NOMO-1 treated with dmso at 0.1 percent for 144 hours (cell line): ENCODE measurements around the gene METTL23.

ENCODE experiments used
- DNase-seq: peaks from one replicate; lab custom pipeline; 2025; ENCODE audit not compliant: unreplicated experiment; lab: John Stamatoyannopoulos, UW

The METTL23 gene

GRCh38 chr17:76726776-76727718, at the start of gene METTL23:
TSS of gene METTL23 (plus strand) at chr17:76726839. CDS start at chr17:76729711, 2,872 bp downstream.
- DNase-seq = peak; percentile 32

- DNase-seq = no peak
Measured at GRCh38 chr17:76677406-76677805, 49.2 kb upstream of the METTL23 start.

- DNase-seq = no peak
Measured at GRCh38 chr17:76678330-76678729, 48.3 kb upstream of the METTL23 start.

- no peak for DNase-seq
Measured at GRCh38 chr17:76679239-76679638, 47.4 kb upstream of the METTL23 start.

GRCh38 chr17:76681222-76682137, 45.2 kb upstream of the METTL23 start:
- peak; percentile 49 for DNase-seq

- DNase-seq = no peak
Measured at GRCh38 chr17:76682296-76682695, 44.3 kb upstream of the METTL23 start.

GRCh38 chr17:76683011-76683755, 43.5 kb upstream of the METTL23 start:
- DNase-seq = no peak

- no peak for DNase-seq
Measured at GRCh38 chr17:76683921-76684745, 42.5 kb upstream of the METTL23 start.

GRCh38 chr17:76684756-76685155, 41.9 kb upstream of the METTL23 start:
- DNase-seq = no peak

- DNase-seq = no peak
Measured at GRCh38 chr17:76685366-76685765, 41.3 kb upstream of the METTL23 start.

- DNase-seq = no peak
Measured at GRCh38 chr17:76685846-76686245, 40.8 kb upstream of the METTL23 start.

- no peak for DNase-seq
Measured at GRCh38 chr17:76686538-76687297, 39.9 kb upstream of the METTL23 start.

GRCh38 chr17:76687298-76688164, 39.1 kb upstream of the METTL23 start:
- DNase-seq = no peak

- DNase-seq = no peak
Measured at GRCh38 chr17:76688165-76688622, 38.4 kb upstream of the METTL23 start.

- no peak for DNase-seq
Measured at GRCh38 chr17:76689859-76690258, 36.8 kb upstream of the METTL23 start.

- DNase-seq = no peak
Measured at GRCh38 chr17:76690596-76691280, 35.9 kb upstream of the METTL23 start.

GRCh38 chr17:76691379-76692191, 35.1 kb upstream of the METTL23 start:
- DNase-seq = no peak
